SK-N-SH (cell line): ENCODE results near the gene NTNG1. TPM values are rescaled to one million over a fixed set of nuclear protein-coding genes. Genes with fewer than 3 reads are reported as not detected.

Experiments used
- CTCF ChIA-PET: fragments of 300-600, 350-600 bp; formaldehyde crosslinking; extraction: SDS; loops from one replicate; lab custom pipeline; 2021; lab: Yijun Ruan, JAX
- POLR2A ChIA-PET: fragments of 350-600 bp; sonication (Branson Sonifier 250); formaldehyde crosslinking; extraction: SDS; loops from one replicate; lab custom pipeline; 2020; ENCODE audit warnings: antibody characterized with exemption, inconsistent platforms; lab: Yijun Ruan, JAX
- DNase-seq: peaks from one replicate; pipeline ENCODE4 v3.0.0; 2012
- H2AFZ ChIP-seq: fragments of 200-600 bp; sonication (generic); 2 replicates; pipeline ENCODE4 v1.8.1; 2016; ENCODE audit warnings: antibody characterized with exemption, mild to moderate bottlenecking, low read depth
- H3F3A ChIP-seq: fragments of 200-600 bp; sonication (generic); replicated peaks from 2 replicates; pipeline ENCODE3; 2016; ENCODE audit warnings: antibody characterized with exemption, mild to moderate bottlenecking; ENCODE audit not compliant: insufficient read depth
- H3K27ac ChIP-seq, 2 experiments: fragments of 200-500 bp in 1 of 2; fragments of 200-600 bp in 1 of 2; sonication (Bioruptor generic) in 1 of 2; sonication (generic), shearing (Covaris generic) in 1 of 2; 2 replicates each; pipeline versions ENCODE4 v1.5.1 to v1.6.1; 2014 to 2016; ENCODE audit warnings: low read depth in 2 of 2, inconsistent platforms in 1 of 2, low read length in 1 of 2, mild to moderate bottlenecking in 1 of 2, mixed read lengths in 1 of 2
- H3K27me3 ChIP-seq: fragments of 200-600 bp; sonication (generic), shearing (Covaris generic); 2 replicates; pipeline ENCODE4 v1.6.1; 2016; ENCODE audit warnings: mixed run types; ENCODE audit not compliant: insufficient read depth
- H3K36me3 ChIP-seq, 2 experiments: fragments of 200-500 bp in 1 of 2; fragments of 200-600 bp in 1 of 2; sonication (Bioruptor generic) in 1 of 2; sonication (generic) in 1 of 2; replicated peaks in 1 of 2; 2 replicates each; pipeline versions ENCODE3 to v1.5.1; 2014 to 2016; ENCODE audit warnings: low read length in 1 of 2, mild to moderate bottlenecking in 1 of 2; ENCODE audit not compliant: insufficient read depth in 2 of 2, control insufficient read depth in 1 of 2
- H3K4me1 ChIP-seq, 2 experiments: fragments of 200-500 bp in 1 of 2; fragments of 200-600 bp in 1 of 2; sonication (Bioruptor generic) in 1 of 2; sonication (generic), shearing (Covaris generic) in 1 of 2; 2 replicates each; pipeline versions ENCODE4 v1.5.1 to v1.6.1; 2014 to 2016; ENCODE audit warnings: low read depth in 1 of 2, low read length in 1 of 2, mixed run types in 1 of 2; ENCODE audit not compliant: insufficient read depth in 2 of 2, control insufficient read depth in 1 of 2
- H3K4me2 ChIP-seq: fragments of 200-600 bp; sonication (generic), shearing (Covaris generic); 2 replicates; pipeline ENCODE4 v1.6.1; 2017; ENCODE audit warnings: mixed run types
- H3K4me3 ChIP-seq, 2 experiments: fragments of 200-500 bp in 1 of 2; fragments of 200-600 bp in 1 of 2; sonication (Bioruptor generic) in 1 of 2; sonication (generic), shearing (Covaris generic) in 1 of 2; 2 replicates each; pipeline versions ENCODE4 v1.5.1 to v1.8.1; 2014 to 2016; ENCODE audit warnings: low read depth in 2 of 2, inconsistent platforms in 1 of 2, low read length in 1 of 2, mild to moderate bottlenecking in 1 of 2, mixed read lengths in 1 of 2, moderate library complexity in 1 of 2
- H3K79me2 ChIP-seq: fragments of 200-600 bp; sonication (generic); 2 replicates; pipeline ENCODE4 v1.8.1; 2017; ENCODE audit warnings: mild to moderate bottlenecking; ENCODE audit not compliant: insufficient read depth
- H3K9ac ChIP-seq: fragments of 200-600 bp; sonication (generic); 2 replicates; pipeline ENCODE4 v1.6.1; 2017; ENCODE audit warnings: mixed run types
- H3K9me2 ChIP-seq: fragments of 200-600 bp; sonication (generic); 2 replicates; pipeline ENCODE4 v1.6.1; 2017; ENCODE audit warnings: mixed run types
- H3K9me3 ChIP-seq: fragments of 200-600 bp; sonication (generic); 2 replicates; pipeline ENCODE4 v1.6.1; 2017; ENCODE audit warnings: mixed run types, mild to moderate bottlenecking, moderate library complexity
- H4K20me1 ChIP-seq: fragments of 200-600 bp; sonication (generic); 2 replicates; pipeline ENCODE4 v1.6.1; 2017; ENCODE audit warnings: mild to moderate bottlenecking, mixed run types; ENCODE audit not compliant: insufficient read depth
- CHD2 ChIP-seq: fragments of 150-350 bp; IDR thresholded peaks from 2 replicates; pipeline ENCODE4 v1.6.1; 2018; ENCODE audit warnings: low read length; ENCODE audit not compliant: partially characterized antibody
- CTCF ChIP-seq: fragments of 200-600 bp; sonication (generic); IDR thresholded peaks from 2 replicates; pipeline ENCODE4 v1.6.1; 2017; ENCODE audit warnings: antibody characterized with exemption, mild to moderate bottlenecking, moderate library complexity
- FOXM1 ChIP-seq: IDR thresholded peaks from 2 replicates; pipeline ENCODE4 v1.4.0; 2012; ENCODE audit warnings: low read depth, mild to moderate bottlenecking
- IRF3 ChIP-seq: fragments of 150-350 bp; IDR thresholded peaks from 2 replicates; pipeline ENCODE4 v1.6.1; 2016; ENCODE audit warnings: mild to moderate bottlenecking, low read depth, low read length
- NFIC ChIP-seq: IDR thresholded peaks from 2 replicates; pipeline ENCODE4 v1.4.0; 2012; ENCODE audit warnings: borderline replicate concordance
- NRF1 ChIP-seq: IDR thresholded peaks from 2 replicates; pipeline ENCODE4 v1.6.1; 2012; ENCODE audit warnings: low read depth, mild to moderate bottlenecking, low read length
- PBX3 ChIP-seq: IDR thresholded peaks from 2 replicates; pipeline ENCODE4; 2012
- RCOR1 ChIP-seq: fragments of 150-350 bp; IDR thresholded peaks from 2 replicates; pipeline ENCODE4 v1.6.1; 2017; ENCODE audit warnings: antibody characterized with exemption, low read length
- REST ChIP-seq: IDR thresholded peaks from 2 replicates; pipeline ENCODE4 v1.6.1; 2012; ENCODE audit warnings: mild to moderate bottlenecking, low read depth, low read length, moderate library complexity
- RFX5 ChIP-seq: IDR thresholded peaks from 2 replicates; pipeline ENCODE4 v1.6.1; 2012; ENCODE audit warnings: mild to moderate bottlenecking, improper control_type of control experiment, low read length
- RXRA ChIP-seq: IDR thresholded peaks from 2 replicates; pipeline ENCODE4 v1.4.0; 2012; ENCODE audit warnings: low read depth, mild to moderate bottlenecking, borderline replicate concordance
- SIN3A ChIP-seq: IDR thresholded peaks from 2 replicates; pipeline ENCODE4 v1.6.1; 2012; ENCODE audit warnings: low read depth, mild to moderate bottlenecking, low read length, moderate library complexity, borderline replicate concordance
- TAF1 ChIP-seq: IDR thresholded peaks from 2 replicates; pipeline ENCODE4 v1.6.1; 2012; ENCODE audit warnings: low read depth, mild to moderate bottlenecking, low read length, moderate library complexity, borderline replicate concordance
- TCF12 ChIP-seq: IDR thresholded peaks from 2 replicates; pipeline ENCODE4 v1.4.0; 2012
- TEAD4 ChIP-seq: IDR thresholded peaks from 2 replicates; pipeline ENCODE4 v1.4.0; 2012; ENCODE audit warnings: mild to moderate bottlenecking, borderline replicate concordance; ENCODE audit not compliant: insufficient read depth
- USF2 ChIP-seq: fragments of 150-350 bp; IDR thresholded peaks from 2 replicates; pipeline ENCODE4 v1.6.1; 2017; ENCODE audit warnings: antibody characterized with exemption, low read length, low read depth, borderline replicate concordance
- WGBS: methylation state at CpG from one replicate; pipeline ENCODE4 v1.1.6; 2017; ENCODE audit warnings: low lambda C conversion rate; 5-methylcytosine and 5-hydroxymethylcytosine counted together
- polyA plus RNA-seq, 3 experiments: library from polyadenylated mRNA; depleted of rRNA; stranded (reverse); fragments of >200 nt; gene quantifications; 2 replicates each; pipeline ENCODE4 v1.2.3, GENCODE V29; 2012

NTNG1 gene
- polyA plus RNA-seq (2012; rRNA removed), result 0.03 and 0.13 TPM in 2 replicates
- 0.18 and 0.47 TPM in 2 replicates for polyA plus RNA-seq (2012; cell fraction: cytosol; rRNA removed)
- 0.17 and 0.48 TPM in 2 replicates for polyA plus RNA-seq (2012; cell fraction: nucleus; rRNA removed)

- POLR2A ChIA-PET, result no interaction called here
- DNase-seq, result peak; percentile 67
Measured at GRCh38 chr1:107140703-107141490, at the start of gene NTNG1. NTNG1 (plus strand) TSS chr1:107141039.

More at GRCh38 chr1:107140703-107141490, at the start of gene NTNG1:
- H3K79me2 ChIP-seq, result no peaks in the 10 kb centered on the region
- peaks cover 0 to 13% of the 10 kb centered on the region in 2 experiments; a peak in 2 of 4 replicates for H3K4me1 ChIP-seq
- H3K9ac ChIP-seq, result no peak within 1 kb of the TSS
- H3F3A ChIP-seq, result no peaks in the 10 kb centered on the region
- H2AFZ ChIP-seq, result peak within 1 kb of the TSS; percentile 63; the same call in 1 of the 2 replicates
- no peaks in the 10 kb centered on the region for H4K20me1 ChIP-seq
- no peaks in the 10 kb centered on the region for H3K9me3 ChIP-seq
- peaks cover 11% of the 10 kb centered on the region; the same call in 1 of the 2 replicates for H3K27me3 ChIP-seq
- CTCF ChIA-PET, result interaction anchor here (1.0 to 2.5 kb wide), 2 partner anchors 10 to 23 kb away, joined by 3 to 14 read pairs; no protein-coding TSS in a partner anchor
- H3K27ac ChIP-seq, result no peak within 1 kb of the TSS
- TF ChIP-seq CTCF, result no peak
- no peak for TF ChIP-seq RFX5
- TF ChIP-seq TAF1, result no peak
- TF ChIP-seq SIN3A, result no peak
- TF ChIP-seq USF2, result no peak
- TF ChIP-seq IRF3, result no peak
- no peak for TF ChIP-seq TEAD4
- TF ChIP-seq RCOR1, result no peak
- TF ChIP-seq PBX3, result no peak
- TF ChIP-seq FOXM1, result no peak
- no peak for TF ChIP-seq CHD2
- no peak for TF ChIP-seq TCF12
- no peak for TF ChIP-seq NRF1
- TF ChIP-seq NFIC, result no peak
- no peak for TF ChIP-seq RXRA
- TF ChIP-seq REST, result no peak
- H3K9me2 ChIP-seq, result no peaks in the 10 kb centered on the region
- H3K4me3 ChIP-seq, result peak within 1 kb of the TSS; percentile 45 to 66
- peak within 1 kb of the TSS; percentile 91 for H3K4me2 ChIP-seq
- no peaks in the 10 kb centered on the region for H3K36me3 ChIP-seq
- WGBS, result 1% methylated on average over 21 of the region's 79 CpGs
